K562 (cell line): ENCODE data around the gene EIPR1. TPM values are rescaled to one million over a fixed set of nuclear protein-coding genes. Genes with fewer than 3 reads are reported as not detected.

Experiments used
- BHLHE40 ChIP-seq: IDR thresholded peaks from 2 replicates; pipeline ENCODE4 v1.6.1; 2011; ENCODE audit warnings: low read length, improper control_type of control experiment
- BRD9 ChIP-seq: fragments of 450-650 bp; IDR thresholded peaks from 2 replicates; pipeline ENCODE4 v1.6.1; 2018; ENCODE audit warnings: low read depth; ENCODE audit not compliant: partially characterized antibody
- CTCFL ChIP-seq: IDR thresholded peaks from 2 replicates; pipeline ENCODE4 v1.6.1; 2011; ENCODE audit warnings: borderline replicate concordance, low read depth, mild to moderate bottlenecking, moderate library complexity, low read length; ENCODE audit not compliant: insufficient read depth, poor library complexity, severe bottlenecking
- ERF ChIP-seq: fragments of 450-650 bp; formaldehyde crosslinking; IDR thresholded peaks from 2 replicates; pipeline ENCODE4 v1.4.0; 2020; ENCODE audit warnings: mild to moderate bottlenecking, mixed read lengths
- MCM5 ChIP-seq: fragments of 450-650 bp; IDR thresholded peaks from 2 replicates; pipeline ENCODE4 v1.6.1; 2016; ENCODE audit warnings: low read depth
- PBX2 ChIP-seq, 2 experiments: IDR thresholded peaks in 1 of 2; conservative IDR thresholded peaks in 1 of 2; 2 replicates each; pipeline ENCODE4 v1.6.1; 2016; ENCODE audit warnings: low read depth in 2 of 2, mild to moderate bottlenecking in 1 of 2, missing compliant biosample characterization in 1 of 2, missing genetic modification characterization in 1 of 2, moderate library complexity in 1 of 2
- THAP7 ChIP-seq: fragments of 250-450 bp; sonication (Bioruptor Pico); IDR thresholded peaks from 2 replicates; pipeline ENCODE4 v1.5.0; 2021
- ZBED1 ChIP-seq: IDR thresholded peaks from 2 replicates; pipeline ENCODE4 v1.6.1; 2014
- ZFP30 ChIP-seq: fragments of 250-450 bp; sonication (Bioruptor Pico); IDR thresholded peaks from 2 replicates; pipeline ENCODE4 v1.8.0; 2022; ENCODE audit warnings: moderate library complexity, mild to moderate bottlenecking, inconsistent platforms, borderline replicate concordance
- ZNF407 ChIP-seq: fragments of 450-650 bp; IDR thresholded peaks from 2 replicates; pipeline ENCODE4 v1.6.1; 2016; ENCODE audit warnings: low read depth
- polyA plus RNA-seq, 8 experiments: library from polyadenylated mRNA; depleted of rRNA in 4 of 8; stranded (reverse) in 5 of 8; unstranded in 3 of 8; fragments of >200 nt; fragmentation: Nextera tagmentation in 2 of 8; fragmentation: Illumina TruSeq in 1 of 8; extraction: Ambion mirVana in 2 of 8; extraction: Trizol in 1 of 8; gene quantifications; 2 replicates each; pipeline versions ENCODE4 v1.2.1 to v1.2.3, GENCODE V29; 2011 to 2014; ENCODE audit warnings: inconsistent platforms in 1 of 8, missing spikeins in 1 of 8
- total RNA-seq, 7 experiments: library from RNA; depleted of rRNA in 6 of 7; stranded (reverse); fragments of >200 nt in 6 of 7; fragmentation: Illumina TruSeq in 2 of 7; extraction: Trizol in 2 of 7; gene quantifications; 2 replicates each; pipeline versions ENCODE4 v1.2.1 to v1.2.3, GENCODE V29; 2011 to 2021; ENCODE audit warnings: low replicate concordance in 1 of 7
- TF ChIP-seq, protein P1 (sequence below): fragments of 250-450 bp; sonication (Bioruptor Pico); IDR thresholded peaks from 2 replicates; pipeline ENCODE4 v1.4.0; 2020; ENCODE audit warnings: mild to moderate bottlenecking, moderate library complexity, borderline replicate concordance

EIPR1 gene
- total and polyA plus RNA-seq, 9 of the 15 experiments (the other 6 are each of a cell fraction or from before 2014, with no cell fraction given), result 19.9 to 54.4 (median 35.9) TPM

GRCh38 chr2:3154146-3154545 lies 223.5 kb downstream of the EIPR1 start (continued):
- TF ChIP-seq ZNF407 (no peak), THAP7 (CRISPR knock-in tag) (no peak), CTCFL (no peak), BRD9 (no peak), ZBED1 (no peak), PBX2 (CRISPR knock-in tag; IDR thresholded peaks at IDR 0.05; ENCODE audit: low read depth) (no peak), PBX2 (tag; conservative IDR thresholded peaks at IDR 0.05; ENCODE audit: low read depth) (no peak), MCM5 (no peak), BHLHE40 (no peak), ERF (CRISPR knock-in tag) (no peak), ZFP30 (no peak)
- TF ChIP-seq, protein P1, sequence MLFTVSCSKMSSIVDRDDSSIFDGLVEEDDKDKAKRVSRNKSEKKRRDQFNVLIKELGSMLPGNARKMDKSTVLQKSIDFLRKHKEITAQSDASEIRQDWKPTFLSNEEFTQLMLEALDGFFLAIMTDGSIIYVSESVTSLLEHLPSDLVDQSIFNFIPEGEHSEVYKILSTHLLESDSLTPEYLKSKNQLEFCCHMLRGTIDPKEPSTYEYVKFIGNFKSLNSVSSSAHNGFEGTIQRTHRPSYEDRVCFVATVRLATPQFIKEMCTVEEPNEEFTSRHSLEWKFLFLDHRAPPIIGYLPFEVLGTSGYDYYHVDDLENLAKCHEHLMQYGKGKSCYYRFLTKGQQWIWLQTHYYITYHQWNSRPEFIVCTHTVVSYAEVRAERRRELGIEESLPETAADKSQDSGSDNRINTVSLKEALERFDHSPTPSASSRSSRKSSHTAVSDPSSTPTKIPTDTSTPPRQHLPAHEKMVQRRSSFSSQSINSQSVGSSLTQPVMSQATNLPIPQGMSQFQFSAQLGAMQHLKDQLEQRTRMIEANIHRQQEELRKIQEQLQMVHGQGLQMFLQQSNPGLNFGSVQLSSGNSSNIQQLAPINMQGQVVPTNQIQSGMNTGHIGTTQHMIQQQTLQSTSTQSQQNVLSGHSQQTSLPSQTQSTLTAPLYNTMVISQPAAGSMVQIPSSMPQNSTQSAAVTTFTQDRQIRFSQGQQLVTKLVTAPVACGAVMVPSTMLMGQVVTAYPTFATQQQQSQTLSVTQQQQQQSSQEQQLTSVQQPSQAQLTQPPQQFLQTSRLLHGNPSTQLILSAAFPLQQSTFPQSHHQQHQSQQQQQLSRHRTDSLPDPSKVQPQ (CRISPR knock-in tag), result no peak
